Sigmoid colon (tissue), 4 donors: ENCODE results near the gene AP1S3.

Experiments used
- EP300 ChIP-seq, 4 donors: sonication (generic); formaldehyde crosslinking; IDR thresholded peaks; one replicate each; pipeline ENCODE4 v1.6.1; 2017; ENCODE audit warnings: antibody characterized with exemption in 4 of 4
- POLR2A ChIP-seq, 2 donors: fragments of 450-650 bp; IDR thresholded peaks; one replicate each; pipeline ENCODE4 v1.6.1; 2016; ENCODE audit warnings: antibody characterized with exemption in 2 of 2, mild to moderate bottlenecking in 2 of 2, moderate library complexity in 2 of 2

DNA sequence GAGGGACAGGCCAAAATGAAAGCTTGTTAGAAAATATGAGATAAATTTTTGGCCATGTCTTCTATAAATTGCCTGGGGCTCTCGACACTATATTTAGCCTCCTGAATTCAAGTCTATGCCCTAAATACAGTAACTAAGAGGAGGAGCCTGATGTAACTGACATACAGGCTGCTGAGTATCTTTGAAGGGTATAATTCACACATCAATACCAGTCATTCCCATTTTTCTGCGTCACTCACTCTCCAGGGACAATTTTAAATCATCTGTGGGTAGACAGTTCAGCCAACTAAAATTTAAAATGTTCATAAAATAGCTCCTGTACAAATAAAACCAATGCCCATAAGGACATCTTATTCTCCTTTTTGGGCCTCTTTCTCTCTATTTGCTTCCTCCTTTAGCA is 105.9 kb downstream of the AP1S3 start:
- TF ChIP-seq POLR2A (IDR thresholded peaks at IDR 0.05) (no peak), EP300 (IDR thresholded peaks at IDR 0.05) (no peak)
